GM10266 (cell line): Measurements from ENCODE around the gene PARL.

ENCODE experiments used
- DNase-seq: peaks from one replicate; pipeline ENCODE4 v3.0.0; 2012; ENCODE audit errors: extremely low spot score
- CTCF ChIP-seq: IDR thresholded peaks from 2 replicates; pipeline ENCODE4 v1.5.1; 2012; ENCODE audit warnings: mild to moderate bottlenecking, low read depth; ENCODE audit not compliant: control insufficient read depth, insufficient read depth; ENCODE audit errors: missing control alignments

Gene PARL

DNA sequence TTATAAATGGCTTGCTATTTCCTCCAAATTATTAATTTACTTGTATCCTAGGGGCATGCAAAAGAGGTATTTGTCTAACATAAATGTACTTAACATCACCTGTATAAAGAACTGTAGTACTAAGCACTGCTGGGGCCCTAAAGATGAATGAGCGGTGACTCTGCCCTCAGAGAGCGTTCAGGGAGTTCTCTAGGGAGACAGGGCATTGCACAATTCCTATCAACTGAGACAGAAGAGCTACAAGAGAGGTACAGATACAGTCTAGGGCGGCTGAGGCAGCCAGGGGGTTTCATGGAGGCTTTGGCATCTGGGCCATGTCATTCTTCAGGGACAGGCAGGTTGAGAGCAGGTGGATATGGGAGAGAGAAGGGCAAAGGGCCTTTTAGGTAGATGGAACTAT is 39.9 kb upstream of the PARL start:
- no peak for TF ChIP-seq CTCF
- no peak for DNase-seq

DNA sequence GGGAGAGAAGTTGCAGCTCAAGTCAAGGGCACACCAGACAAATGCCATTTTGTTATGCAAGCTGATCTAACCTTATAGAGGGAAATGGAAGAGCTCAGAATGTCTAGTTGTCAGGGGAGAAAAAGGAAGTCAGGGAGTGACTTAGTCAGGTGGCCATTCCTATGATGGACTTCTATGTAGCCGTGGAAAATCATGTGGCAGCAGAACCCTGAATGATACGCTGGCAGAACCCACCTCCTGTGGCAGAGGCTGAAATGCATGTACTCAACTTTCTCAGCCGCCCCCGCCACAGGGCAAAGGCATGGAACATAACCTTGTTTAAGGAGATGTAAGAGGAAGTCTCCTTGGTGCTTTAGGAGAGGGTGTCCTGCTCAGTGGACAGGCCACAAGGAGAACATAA is 37.7 kb upstream of the PARL start:
- no peak for TF ChIP-seq CTCF
- no peak for DNase-seq

GRCh38 chr3:183921096-183921495 is 36.4 kb upstream of the PARL start:
- DNase-seq, result no peak
- TF ChIP-seq CTCF, result no peak

- DNase-seq, result no peak
- TF ChIP-seq CTCF, result no peak
Observed at GRCh38 chr3:183920416-183920815, 35.7 kb upstream of the PARL start.

- DNase-seq, result no peak
- TF ChIP-seq CTCF, result no peak
Observed at GRCh38 chr3:183918178-183918577, 33.5 kb upstream of the PARL start.

- no peak for TF ChIP-seq CTCF
- no peak for DNase-seq
Observed at GRCh38 chr3:183917776-183918175, 33.1 kb upstream of the PARL start.

DNA sequence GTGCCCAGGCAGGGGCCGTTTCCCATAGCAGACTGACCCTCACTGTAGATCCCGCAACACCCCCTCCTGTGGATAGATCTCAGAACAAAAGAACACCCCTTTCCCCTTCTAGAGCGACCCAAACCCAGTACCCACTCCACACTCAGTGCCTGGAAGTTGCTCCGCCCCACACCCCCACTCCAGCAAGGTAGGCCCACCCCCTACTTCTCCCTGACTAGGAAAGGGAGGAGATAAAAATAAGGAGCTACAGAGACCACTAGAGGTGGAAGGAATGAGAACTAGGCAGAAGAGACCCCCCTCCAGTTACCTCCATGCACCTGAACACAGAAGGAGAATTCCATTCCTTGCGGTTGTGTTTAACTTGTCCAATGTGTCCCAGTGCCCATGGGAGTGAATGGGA is 30.2 kb upstream of the PARL start:
- TF ChIP-seq CTCF, result no peak
- DNase-seq, result no peak

DNA sequence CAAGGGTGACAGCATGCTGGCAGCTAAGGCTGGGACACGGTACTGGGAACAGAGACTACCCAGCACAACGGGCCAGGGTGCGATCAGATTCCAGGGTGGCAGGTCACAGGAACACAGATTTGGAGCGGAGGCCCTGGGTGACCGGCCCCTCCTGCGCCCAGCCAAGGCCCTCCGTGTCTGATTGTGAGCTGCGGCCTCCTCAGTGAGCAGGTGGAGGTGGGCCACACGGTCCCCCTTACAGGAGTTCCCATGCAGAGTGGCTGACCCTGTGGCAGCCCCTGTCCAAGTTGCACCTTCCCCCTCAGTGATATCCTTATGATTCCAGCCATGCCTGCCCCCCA is 28.9 kb upstream of the PARL start:
- TF ChIP-seq CTCF, result no peak
- no peak for DNase-seq
